Hepatocyte (in vitro differentiated cells): ENCODE results near the gene CYTH4.
"Not testable (repeated sequence)": the region's sequence is repeated elsewhere in the genome, so short reads cannot be mapped to it uniquely, and the experiment has no call there.

Experiments used
- CTCF ChIP-seq: fragments of 200-600 bp; sonication (generic); IDR thresholded peaks from 2 replicates; pipeline ENCODE4 v1.5.1; 2016; ENCODE audit warnings: antibody characterized with exemption, mild to moderate bottlenecking; ENCODE audit not compliant: poor library complexity
- EZH2 ChIP-seq: fragments of 200-600 bp; sonication (generic); IDR thresholded peaks from 2 replicates; pipeline ENCODE4 v1.6.1; 2016; ENCODE audit warnings: antibody characterized with exemption, mild to moderate bottlenecking, borderline replicate concordance

- not testable (repeated sequence) for TF ChIP-seq CTCF, EZH2
Measured at GRCh38 chr22:37233371-37233750, 48.9 kb upstream of the CYTH4 start.
